Activated naive CD8-positive, alpha-beta T cell treated with anti-CD3 and anti-CD28 coated beads, Interleukin-2, amount 50 U/mL, for 16 hours (primary cell): ENCODE data around the gene SNRPB.
A peak's percentile ranks its signal among the peaks of the same experiment; 100 is the strongest.
"Not testable (repeated sequence)": the region's sequence is repeated elsewhere in the genome, so short reads cannot be mapped to it uniquely, and the experiment has no call there.

Experiments used
- DNase-seq: peaks from one replicate; pipeline ENCODE4 v3.0.0-alpha.2; 2020; ENCODE audit warnings: low read depth, low spot score

The SNRPB gene

DNA sequence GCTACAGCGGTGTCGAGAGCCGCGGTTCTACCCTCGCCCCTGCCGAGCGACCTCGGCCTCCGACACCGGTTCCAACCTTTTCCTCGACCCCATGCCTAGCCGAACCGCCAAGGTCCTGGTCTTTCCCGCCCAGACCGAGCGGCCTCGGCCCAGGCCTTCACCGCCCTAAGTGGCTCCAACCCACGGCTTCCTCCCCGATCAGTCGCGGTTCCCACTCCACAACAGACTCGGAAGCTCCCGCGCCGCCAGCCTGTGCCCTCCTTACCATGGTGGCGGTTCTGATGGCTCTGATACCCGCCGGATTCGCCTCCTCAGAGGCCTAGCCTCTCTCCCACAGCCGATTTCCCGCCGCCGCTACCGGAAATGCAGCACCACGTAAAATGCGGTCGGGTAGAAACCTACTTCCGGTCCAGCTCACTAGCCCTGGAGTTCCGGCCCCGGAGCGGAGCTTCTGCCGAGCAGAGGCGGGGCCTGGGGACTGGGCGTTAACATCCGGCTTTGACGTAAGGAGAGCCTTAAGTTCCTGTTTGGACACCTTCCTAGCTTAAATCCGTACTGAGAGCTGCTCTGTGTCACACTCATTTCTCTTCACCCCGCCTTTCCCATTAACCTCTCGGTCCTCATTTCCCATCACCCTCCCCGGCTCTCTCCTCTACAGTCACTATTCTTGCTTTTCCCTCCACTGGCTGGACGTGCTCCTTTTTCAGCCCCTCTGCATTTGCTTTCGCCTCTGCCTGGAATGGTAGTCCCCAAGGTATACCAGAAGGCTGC lies at the start of gene SNRPB:
TSS of gene SNRPB (minus strand) at position 367 of the 771 bp plus-strand sequence. CDS start at position 268, 99 bp downstream.
- DNase-seq, result peak; percentile 84

GRCh38 chr20:2519115-2519809 lies 48.7 kb upstream of the SNRPB start:
- DNase-seq, result no peak

DNA sequence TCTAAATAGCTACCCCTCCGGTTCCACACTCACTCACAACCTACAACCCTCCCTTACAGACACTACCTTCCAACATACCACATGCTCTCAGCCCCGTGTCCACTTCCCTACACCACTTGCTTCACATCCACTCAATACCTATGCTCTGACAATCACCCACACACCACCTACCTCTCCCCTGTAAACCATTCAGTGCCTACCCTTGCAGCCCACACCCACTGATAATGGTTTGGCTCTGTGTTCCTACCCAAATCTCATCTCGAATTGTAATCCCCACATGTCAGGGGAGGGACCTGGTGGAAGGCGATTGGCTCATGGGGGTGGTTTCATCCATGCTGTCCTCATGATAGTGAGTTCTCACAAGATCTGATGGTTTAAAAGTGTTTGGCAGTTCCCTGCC lies 48.0 kb upstream of the SNRPB start:
- DNase-seq, result no peak

DNA sequence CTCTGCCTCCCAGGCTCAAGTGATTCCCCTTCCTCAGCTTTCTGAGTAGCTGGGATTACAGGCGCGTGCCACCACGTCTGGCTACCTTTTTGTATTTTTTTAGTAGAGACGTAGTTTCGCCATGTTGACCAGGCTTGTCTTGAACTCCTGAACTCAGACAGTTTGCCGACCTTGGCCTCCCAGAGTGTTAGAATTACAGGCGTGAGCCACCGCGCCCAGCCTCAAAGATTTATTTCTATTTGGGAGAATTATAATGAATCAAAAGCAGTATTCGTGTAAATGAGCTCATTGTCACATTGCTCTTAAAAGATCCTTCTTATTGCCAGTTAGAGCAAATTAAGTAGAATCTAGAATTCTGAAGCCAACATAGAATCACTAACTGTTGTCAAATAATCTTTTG lies 47.5 kb upstream of the SNRPB start:
- no peak for DNase-seq

- no peak for DNase-seq
Measured at GRCh38 chr20:2516399-2516798, 45.8 kb upstream of the SNRPB start.

DNA sequence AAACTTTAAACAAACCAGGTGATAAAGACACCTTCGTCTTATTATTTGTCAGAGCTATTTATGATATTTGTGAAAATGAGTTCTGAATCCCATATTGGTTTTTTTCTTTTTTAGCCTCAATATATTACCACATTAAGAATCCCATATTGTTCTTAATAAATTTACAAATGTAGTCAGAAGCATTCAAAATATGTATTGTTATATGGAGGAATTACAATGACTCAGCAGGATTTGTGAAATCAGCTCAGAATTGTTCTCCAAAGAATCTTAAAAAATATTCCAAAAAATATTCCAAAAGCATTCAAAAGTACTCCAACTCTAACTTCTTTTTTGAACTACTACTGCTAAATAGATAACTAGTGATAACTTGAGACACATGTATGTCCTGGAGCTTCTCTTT lies 44.6 kb upstream of the SNRPB start:
- DNase-seq, result no peak

- no peak for DNase-seq
Measured at GRCh38 chr20:2509794-2510193, 39.2 kb upstream of the SNRPB start.

DNA sequence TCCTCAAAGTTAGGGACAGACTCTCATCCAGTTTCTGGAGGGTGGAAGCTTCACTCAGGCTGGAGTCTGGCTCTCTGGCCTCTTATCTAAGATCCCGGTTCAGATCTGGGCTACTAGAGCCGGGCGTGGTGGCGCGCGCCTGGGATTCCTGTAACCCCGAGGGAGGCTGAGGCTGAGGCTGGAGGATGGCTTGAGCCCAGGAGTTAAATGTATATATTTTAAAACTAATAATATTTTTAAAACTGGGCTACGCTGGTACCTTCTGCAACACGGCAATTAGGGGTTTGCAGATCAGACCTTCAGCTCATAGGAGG lies 38.8 kb upstream of the SNRPB start:
- DNase-seq, result no peak

GRCh38 chr20:2508631-2509467 lies 38.3 kb upstream of the SNRPB start, which contains the start of gene ZNF343:
Gene ZNF343, minus strand, starts transcription at chr20:2508915. Its CDS starts 15,020 bp downstream, at chr20:2493895.
- DNase-seq, result peak; percentile 51

DNA sequence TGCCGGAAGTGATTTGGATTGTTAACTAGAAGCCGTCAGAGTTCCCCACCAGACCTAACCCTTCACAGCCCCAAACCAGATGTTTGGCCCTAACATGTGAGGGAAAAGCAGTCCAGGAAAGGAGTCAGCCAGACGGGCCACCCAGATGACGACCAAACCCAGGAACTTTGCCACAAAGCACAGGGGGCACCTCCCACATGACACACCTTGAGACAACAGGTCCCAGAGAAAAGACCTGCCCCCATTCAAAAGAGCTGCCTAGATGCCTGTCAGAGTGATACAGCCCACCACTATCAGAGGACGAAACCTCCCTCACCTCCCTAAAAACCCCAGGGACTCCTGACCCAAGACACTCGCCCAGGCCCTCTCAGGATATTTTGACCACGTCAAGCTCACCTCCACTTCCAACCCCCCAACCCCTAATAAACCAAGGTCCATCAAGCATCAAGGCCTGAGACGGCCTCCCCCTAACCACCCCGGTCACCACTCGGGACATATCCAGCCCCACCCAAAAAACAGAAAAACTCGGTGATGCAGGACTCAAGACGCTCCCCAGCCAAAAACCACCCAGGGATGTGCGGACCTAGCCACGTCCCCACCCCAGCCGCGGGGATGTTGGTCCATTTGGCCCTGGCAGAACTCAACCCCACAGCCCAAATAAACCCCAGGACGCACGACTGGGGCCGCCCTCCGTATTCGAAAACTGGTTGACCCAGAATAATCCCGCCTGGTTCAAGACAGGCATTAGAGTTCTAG lies 37.5 kb upstream of the SNRPB start:
- DNase-seq, result no peak

GRCh38 chr20:2507464-2507863 lies 36.9 kb upstream of the SNRPB start:
- no peak for DNase-seq

DNA sequence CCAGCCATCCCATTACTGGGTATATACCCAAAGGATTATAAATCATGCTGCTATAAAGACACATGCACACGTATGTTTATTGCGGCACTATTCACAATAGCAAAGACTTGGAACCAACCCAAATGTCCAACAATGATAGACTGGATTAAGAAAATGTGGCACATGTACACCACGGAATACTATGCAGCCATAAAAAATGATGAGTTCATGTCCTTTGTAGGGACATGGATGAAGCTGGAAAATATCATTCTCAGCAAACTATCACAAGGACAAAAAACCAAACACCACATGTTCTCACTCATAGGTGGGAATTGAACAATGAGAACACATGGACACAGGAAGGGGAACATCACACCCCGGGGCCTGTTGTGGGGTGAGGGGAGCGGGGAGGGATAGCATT lies 35.8 kb upstream of the SNRPB start:
- not testable (repeated sequence) for DNase-seq

DNA sequence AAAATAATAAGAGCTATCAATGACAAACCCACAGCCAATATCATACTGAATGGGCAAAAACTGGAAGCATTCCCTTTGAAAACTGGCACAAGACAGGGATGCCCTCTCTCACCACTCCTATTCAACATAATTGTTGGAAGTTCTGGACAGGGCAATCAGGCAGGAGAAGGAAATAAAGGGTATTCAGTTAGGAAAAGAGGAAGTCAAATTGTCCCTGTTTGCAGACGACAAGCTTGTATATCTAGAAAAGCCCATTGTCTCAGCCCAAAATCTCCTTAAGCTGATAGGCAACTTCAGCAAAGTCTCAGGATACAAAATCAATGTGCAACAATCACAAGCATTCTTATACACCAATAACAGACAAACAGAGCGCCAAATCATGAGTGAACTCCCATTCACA lies 34.2 kb upstream of the SNRPB start:
- not testable (repeated sequence) for DNase-seq

DNA sequence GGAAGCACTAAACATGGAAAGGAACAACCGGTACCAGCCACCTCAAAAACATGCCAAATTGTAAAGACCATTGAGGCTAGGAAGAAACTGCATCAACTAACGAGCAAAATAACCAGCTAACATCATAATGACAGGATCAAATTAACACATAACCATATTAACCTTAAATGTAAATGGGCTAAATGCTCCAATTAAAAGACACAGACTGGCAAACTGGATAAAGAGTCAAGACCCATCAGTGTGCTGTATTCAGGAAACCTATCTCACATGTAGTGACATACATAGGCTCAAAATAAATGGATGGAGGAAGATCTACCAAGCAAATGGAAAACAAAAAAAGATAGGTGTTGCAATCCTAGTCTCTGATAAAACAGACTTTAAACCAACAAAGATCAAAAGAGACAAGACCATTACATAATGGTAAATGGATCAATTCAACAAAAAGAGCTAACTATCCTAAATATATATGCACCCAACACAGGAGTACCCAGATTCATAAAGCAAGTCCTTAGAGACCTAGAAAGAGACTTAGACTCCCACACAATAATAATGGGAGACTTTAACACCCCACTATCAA lies 32.3 kb upstream of the SNRPB start:
- DNase-seq, result not testable (repeated sequence)

- no peak for DNase-seq
Measured at GRCh38 chr20:2485661-2486060, 15.1 kb upstream of the SNRPB start.

- DNase-seq, result no peak
Measured at GRCh38 chr20:2485080-2485479, 14.5 kb upstream of the SNRPB start.

DNA sequence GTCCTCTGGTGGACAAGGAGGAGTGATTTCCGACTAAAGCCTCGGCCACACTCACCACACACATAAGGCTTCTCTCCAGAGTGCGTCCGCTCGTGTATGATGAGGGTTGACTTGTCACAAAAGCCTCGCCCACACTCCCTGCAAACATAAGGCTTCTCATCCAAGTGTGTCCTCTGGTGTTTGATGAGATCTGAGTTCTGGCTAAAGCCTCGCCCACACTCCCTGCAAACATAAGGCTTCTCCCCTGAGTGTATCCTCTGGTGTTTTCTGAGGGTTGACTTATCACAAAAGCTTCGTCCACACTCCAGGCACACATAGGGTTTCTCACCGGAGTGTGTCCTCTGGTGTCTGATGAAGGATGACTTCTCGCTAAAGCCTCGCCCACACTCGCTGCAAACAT lies 12.9 kb upstream of the SNRPB start:
- DNase-seq, result no peak

GRCh38 chr20:2480381-2480780 lies 9.8 kb upstream of the SNRPB start:
- DNase-seq, result no peak

- no peak for DNase-seq
Measured at GRCh38 chr20:2476742-2477615, 6.4 kb upstream of the SNRPB start.
